AG10803 (cell line): ENCODE data around the gene AKT3.

Experiments
- DNase-seq: peaks from one replicate; pipeline ENCODE4 v3.0.0; 2010; ENCODE audit warnings: low read depth
- H3K4me3 ChIP-seq: 2 replicates; pipeline ENCODE4 v1.5.1; 2011; ENCODE audit warnings: mild to moderate bottlenecking, low read length, control low read depth
- CTCF ChIP-seq: conservative IDR thresholded peaks from 2 replicates; pipeline ENCODE4 v1.5.1; 2011; ENCODE audit warnings: mild to moderate bottlenecking, low read length, control low read depth, inconsistent platforms

Gene AKT3

GRCh38 chr1:243465738-243466137 lies 384.3 kb downstream of the AKT3 start:
- TF ChIP-seq CTCF: no peak
- DNase-seq: no peak
- H3K4me3 ChIP-seq: no peak overlapping the region

GRCh38 chr1:243465081-243465480 lies 385.0 kb downstream of the AKT3 start:
- no peak for DNase-seq
- no peak for TF ChIP-seq CTCF
- no peak overlapping the region for H3K4me3 ChIP-seq

- no peak for TF ChIP-seq CTCF
- DNase-seq: no peak
- no peak overlapping the region for H3K4me3 ChIP-seq
Observed at GRCh38 chr1:243462929-243463697, 386.9 kb downstream of the AKT3 start.

GRCh38 chr1:243461700-243462099 lies 388.3 kb downstream of the AKT3 start:
- no peak overlapping the region for H3K4me3 ChIP-seq
- no peak for TF ChIP-seq CTCF
- DNase-seq: no peak

GRCh38 chr1:243459059-243459458 lies 391.0 kb downstream of the AKT3 start:
- no peak for TF ChIP-seq CTCF
- no peak overlapping the region for H3K4me3 ChIP-seq
- DNase-seq: no peak

- DNase-seq: no peak
- TF ChIP-seq CTCF: no peak
Observed at GRCh38 chr1:243457363-243457982, 392.6 kb downstream of the AKT3 start.

More at GRCh38 chr1:243457363-243457982, 392.6 kb downstream of the AKT3 start:
- H3K4me3 ChIP-seq: no peak overlapping the region
